GM19328 (cell line): Measurements from ENCODE around the gene CAPN7.

ENCODE experiments used
- ATAC-seq: cut with Tn5 transposase; IDR thresholded peaks from one replicate; pipeline ENCODE4 v1.9.1; 2021; ENCODE audit warnings: mild to moderate bottlenecking, moderate library complexity; ENCODE audit not compliant: unreplicated experiment

The CAPN7 gene

DNA sequence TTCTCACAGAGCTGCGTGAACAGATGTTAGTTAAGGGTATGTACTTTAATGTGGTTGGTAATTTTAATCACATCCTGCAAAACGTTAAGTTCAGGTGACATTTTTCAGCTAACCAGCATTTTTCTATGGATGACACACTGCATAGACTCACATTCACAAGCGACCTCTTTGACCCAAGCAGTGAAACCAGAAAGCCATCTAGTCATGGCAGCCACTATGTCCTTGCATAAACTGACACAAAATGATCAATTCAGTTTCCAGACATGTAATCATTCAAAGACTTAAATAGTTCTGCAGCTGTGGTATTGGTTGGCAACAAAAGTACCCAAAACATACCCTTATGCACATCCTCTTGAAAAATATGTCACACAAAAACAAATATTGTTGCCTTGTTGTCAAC is 7.4 kb upstream of the CAPN7 start:
- no peak for ATAC-seq

DNA sequence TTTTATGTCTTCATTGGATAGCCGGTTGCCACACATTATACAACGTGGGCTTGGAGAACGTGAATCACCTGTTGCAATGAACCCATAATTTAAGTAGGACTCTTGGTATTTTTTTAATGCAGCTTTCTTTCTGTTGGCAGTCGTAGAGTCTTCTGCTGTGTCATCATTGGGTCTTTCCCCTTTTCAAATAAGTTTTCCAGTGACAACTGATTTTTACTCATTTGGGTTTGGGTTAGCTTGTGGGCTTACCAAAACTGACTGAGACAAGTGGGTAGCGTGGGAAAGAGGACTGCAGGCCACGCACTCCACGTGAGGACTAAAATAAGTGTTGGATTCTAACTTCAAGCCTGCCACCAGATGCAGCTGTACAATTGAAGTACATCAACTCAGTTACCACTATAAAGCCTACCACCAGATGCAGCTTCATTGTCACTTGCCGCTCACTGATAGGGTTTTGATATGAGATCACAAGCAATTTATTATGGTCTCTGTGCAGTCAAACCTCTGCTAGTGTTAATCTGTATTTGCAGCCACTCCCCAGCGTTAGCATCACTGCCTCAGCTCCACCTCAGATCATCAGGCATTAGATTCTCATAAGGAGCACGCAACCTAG is 6.4 kb upstream of the CAPN7 start:
- ATAC-seq: no peak

GRCh38 chr3:15204005-15204404 is 2.0 kb upstream of the CAPN7 start:
- no peak for ATAC-seq

DNA sequence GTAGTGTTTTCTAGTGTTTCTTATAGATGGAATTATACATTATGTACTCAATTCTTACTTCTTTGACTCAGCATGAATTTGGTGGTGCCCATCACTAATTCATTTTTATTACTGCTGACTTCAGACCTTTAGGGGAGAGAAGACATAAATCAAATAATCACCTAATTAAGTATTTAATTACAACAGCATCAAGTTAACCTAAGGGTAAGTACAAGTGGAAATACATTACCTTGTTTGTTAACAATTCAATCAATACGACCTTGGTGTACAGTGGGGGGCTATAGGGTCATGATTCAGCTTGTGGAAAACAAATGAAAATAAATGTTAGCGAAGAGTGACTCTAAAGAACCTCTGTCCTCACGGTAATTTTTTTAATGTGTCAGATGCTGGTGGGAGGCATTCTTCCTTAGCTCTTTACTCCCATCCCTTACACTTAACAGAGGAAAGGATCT is 538 bp upstream of the CAPN7 start:
- ATAC-seq: no peak

DNA sequence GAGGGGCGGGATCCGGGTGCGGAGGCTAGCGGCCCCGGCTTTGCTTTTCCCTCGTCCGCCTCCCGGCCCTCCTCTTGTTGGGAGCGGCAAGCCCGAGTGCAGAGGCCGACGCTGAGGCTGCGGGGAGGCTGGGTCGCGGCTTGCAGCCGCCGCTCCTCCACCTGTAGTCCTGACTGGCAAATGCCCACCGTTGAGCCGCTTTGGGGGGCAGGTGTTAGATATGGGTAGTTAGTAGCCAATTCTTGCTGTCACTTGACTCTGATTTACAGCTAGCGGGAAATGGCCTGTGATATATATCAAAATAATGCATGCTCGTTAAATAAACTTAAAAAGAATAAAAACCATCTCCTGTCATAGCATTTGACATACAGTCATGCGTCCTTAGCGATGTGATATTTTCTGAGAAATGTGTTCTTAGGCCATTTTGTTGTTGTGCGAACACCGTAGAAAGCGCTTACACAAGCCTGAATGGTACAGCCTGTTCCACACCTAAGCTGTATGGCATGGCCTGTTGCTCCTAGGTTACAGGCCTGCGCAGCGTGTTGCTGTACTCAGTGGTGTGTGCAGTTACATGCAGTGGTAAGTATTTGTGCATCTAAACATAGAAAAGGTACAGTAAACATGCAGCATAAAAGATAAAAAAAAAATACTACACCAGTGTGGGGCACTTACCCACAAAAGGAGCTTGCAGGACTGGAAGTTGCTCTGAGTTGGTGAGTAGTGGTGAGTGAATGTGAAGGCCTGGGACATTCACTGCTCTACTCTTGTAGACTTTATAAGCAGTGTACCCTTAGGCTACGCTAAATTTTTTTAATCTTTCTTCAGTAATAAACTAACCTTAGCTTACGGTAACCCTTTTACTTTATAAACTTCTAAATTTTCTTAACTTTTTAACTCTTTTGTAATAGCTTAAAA is 873 bp downstream of the CAPN7 start:
- peak; percentile 32 for ATAC-seq

DNA sequence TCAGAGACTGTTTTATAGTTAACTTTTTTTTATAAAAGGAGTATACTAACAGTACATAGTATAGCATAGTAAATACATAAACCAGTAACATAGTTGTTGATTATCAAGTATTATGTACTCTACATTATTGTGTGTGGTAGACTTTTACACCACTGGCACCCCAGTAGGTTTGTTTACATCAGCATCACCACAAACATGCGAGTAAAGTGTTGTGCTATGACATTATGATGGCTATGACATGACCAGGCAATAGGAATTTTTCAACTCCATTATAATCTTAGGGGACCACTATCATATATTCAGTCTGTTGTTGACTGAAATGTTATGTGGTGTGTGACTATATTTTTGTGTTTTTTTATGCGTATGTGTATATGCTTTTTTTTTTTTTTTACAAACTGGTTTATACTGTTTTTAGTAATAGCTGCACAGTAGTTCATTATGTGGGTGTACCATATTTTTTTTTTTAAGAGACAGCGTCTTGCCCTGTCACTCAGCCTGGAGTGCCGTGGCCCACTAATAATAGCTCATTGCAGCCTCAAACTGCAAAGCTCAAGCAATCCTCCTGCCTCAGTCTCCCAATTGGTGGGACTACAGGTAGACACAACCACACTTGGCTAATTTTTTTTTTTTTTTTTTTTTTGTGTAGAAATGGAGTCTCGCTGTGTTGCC is 1.9 kb downstream of the CAPN7 start:
- ATAC-seq: no peak

DNA sequence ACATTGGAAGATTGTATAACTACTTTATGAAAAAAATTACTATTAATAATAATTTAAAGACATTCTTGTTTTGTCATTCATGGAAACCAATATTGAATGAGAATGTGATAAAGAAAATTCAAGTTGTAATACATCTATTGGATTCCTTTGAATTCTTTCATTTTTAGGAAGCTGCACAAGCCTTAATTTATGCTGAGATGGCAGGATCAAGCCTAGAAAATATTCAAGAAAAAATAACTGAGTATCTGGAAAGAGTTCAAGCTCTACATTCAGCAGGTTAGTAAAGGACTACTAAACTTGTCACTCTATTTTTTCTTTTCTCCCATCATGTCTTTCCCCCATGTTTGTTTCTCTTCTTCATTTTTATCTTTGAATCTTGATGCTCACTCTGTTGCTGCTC is 5.9 kb downstream of the CAPN7 start:
- ATAC-seq: no peak

GRCh38 chr3:15214758-15215157 is 8.7 kb downstream of the CAPN7 start:
- ATAC-seq: no peak

DNA sequence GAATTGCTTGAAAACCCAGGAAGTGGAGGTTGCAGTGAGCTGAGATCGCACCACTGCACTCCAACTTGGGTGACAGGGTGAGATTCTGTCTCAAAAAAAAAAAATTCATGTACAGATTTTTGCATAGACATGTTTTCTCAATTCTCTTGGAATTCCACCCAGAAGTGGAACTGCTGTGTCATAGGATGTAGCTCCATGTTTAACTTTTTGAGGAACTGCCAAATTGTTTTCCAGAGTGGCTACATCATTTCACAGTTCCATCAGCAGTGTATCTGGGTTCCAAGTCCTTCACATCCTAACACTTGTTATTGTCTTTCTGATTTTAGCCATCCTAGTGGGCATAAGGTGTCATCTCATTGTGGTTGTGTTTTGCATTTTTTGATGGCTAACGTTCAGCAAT is 9.9 kb downstream of the CAPN7 start:
- ATAC-seq: no peak

DNA sequence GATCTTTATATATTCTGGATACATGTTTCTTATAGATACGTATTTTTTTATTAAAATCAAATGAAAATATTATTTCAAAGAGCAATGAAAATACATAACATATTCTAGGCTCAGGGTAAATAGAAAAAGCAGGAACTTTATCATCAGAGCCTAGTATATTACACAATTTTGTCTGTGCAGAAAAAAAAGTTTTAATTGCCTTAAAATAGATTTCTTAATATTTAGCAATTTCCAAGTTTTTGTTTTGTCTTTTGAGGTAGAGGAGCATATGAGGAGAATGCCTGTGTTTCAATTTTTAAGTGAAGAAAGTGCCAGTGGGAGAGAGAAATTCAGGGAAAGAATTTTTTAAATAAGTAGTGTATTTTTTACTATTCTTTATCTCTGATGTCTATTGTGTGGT is 10.5 kb downstream of the CAPN7 start:
- ATAC-seq: no peak

- no peak for ATAC-seq
Measured at GRCh38 chr3:15217011-15217671, 11.1 kb downstream of the CAPN7 start.

DNA sequence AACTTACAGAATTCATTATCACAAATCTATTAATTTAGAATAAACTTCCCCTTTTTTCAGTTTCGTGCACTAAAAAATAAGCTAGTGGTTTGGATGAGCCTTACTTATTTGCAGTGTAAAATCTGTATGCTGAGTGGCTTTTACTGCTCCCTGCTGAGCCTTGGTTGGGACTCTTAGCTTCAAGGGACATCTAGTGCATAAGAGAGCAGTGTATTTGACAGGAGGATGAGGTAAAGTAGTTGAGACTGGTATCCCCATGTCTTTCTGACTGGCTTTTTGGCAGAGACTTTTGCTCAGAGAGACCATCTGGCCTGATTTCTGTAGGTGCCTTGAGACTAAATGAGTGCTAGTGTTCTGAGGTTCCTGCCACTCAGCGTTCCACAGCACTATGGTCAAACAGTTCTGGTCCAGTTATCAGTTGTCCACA is 11.8 kb downstream of the CAPN7 start:
- no peak for ATAC-seq

DNA sequence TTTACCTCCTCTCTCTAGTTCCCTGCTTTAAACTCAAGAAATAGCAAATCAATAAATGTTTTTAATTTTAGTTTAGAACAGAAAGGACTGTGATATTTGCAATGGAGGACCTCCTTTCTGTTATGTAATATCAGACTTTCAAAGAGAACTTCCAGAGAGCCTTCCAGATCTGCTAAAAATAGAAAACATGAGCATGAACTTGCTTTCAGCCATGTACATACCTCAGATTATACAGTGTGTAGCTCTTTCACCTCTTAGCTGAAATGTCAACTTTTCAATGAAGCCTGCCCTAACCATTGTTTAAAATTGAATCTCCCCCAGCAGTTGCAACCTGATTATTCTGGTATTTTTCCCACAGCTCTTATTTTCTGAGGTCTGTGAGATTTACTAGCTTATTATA is 12.6 kb downstream of the CAPN7 start:
- no peak for ATAC-seq

GRCh38 chr3:15220056-15220455 is 14.0 kb downstream of the CAPN7 start:
- ATAC-seq: no peak

DNA sequence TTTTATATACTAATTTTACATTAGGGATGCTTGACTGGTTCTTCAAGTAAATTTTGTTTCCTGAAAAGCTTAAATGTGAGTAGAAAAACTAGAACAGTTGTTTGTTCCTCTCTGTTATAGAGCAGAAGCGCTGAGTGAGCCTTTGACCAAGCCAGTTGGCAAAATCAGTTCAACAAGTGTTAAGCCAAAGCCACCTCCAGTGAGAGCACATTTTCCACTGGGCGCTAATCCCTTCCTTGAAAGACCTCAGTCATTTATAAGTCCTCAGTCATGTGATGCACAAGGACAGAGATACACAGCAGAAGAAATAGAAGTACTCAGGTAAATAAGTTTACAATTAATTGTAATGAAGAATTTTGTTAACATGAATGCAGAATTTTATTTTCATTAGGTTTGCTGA is 14.6 kb downstream of the CAPN7 start:
- no peak for ATAC-seq

DNA sequence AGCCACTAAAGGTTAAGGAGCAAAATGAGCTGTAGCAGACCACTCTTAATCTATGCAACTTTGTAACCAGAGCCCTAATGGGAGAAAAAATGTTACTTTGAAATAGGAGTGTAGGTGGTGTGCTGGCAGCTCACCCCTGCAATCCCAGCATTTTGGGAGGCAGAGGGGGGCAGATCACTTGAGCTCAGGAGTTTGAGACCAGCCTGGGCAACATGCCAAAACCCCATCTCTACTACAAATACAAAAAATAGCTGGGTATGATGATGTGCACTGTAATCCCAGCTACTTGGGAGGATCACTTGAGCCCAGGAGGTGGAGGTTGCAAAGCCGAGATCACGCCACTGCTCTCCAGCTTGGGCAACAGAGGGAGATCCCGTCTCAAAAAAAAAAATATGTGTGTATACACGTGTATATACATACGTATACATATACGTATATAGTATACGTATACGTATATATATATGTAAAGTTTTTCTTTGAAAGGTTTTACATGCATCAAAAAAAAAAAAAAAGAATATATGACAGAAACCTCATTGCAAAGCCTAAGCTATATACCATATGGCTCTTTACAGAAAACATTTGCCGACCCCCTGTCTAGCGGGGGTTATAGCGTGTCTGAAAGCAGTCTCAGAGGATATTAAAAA is 15.7 kb downstream of the CAPN7 start:
- ATAC-seq: no peak

DNA sequence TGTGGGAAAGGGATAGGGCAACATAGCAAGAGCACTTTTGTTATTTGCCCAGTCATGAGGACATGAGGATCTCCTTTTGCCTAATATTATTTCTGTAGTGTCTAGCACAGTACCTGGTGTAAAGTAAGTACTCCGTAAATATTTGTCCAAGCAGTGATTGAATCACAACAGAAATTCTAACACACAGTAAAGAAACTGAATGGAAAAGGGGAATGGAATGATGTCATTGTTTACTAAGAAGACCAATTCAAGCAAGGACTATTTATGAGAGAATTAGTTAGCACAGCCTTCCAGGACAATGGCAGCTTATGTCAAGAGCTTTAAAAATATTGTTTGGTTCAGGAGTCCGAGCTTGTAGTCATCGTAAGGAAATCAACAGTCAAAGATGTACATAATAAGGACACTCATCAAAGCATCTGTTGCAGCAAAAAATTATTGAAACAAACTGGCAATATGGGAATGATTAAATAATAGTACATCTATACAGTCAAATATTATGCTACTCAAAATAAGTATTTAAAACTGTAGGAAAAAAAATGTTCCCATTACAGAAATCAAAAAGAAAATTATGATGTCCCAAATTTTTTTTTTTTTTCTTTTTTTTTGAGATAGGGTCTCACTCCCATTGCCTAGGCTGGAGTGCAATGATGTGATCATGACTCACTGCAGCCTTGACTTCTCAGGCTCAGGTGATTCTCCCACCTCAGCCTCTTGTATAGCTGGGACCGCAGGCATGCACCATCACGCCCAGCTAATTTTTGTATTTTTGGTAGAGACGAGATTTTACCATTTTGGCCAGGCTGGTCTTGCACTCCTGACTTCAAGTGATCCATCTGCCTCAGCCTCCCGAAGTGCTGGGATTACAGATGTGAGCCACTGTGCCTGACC is 17.9 kb downstream of the CAPN7 start:
- ATAC-seq: no peak

GRCh38 chr3:15228147-15228546 is 22.1 kb downstream of the CAPN7 start:
- no peak for ATAC-seq

- ATAC-seq: no peak
Measured at GRCh38 chr3:15229262-15229661, 23.2 kb downstream of the CAPN7 start.

GRCh38 chr3:15241341-15241740 is 35.3 kb downstream of the CAPN7 start:
- ATAC-seq: no peak
